NT2/D1 (cell line): ENCODE measurements around the gene RETREG1.
"Not testable (repeated sequence)": the region's sequence is repeated elsewhere in the genome, so short reads cannot be mapped to it uniquely, and the experiment has no call there.

Source experiments
- DNase-seq: peaks from one replicate; pipeline ENCODE4 v3.0.0-alpha.2; 2011; ENCODE audit warnings: low read depth, low spot score
- H3K27me3 ChIP-seq: 2 replicates; pipeline ENCODE4 v1.6.0; 2011; ENCODE audit warnings: mild to moderate bottlenecking; ENCODE audit not compliant: insufficient read length, insufficient read depth
- H3K36me3 ChIP-seq: 2 replicates; pipeline ENCODE4 v1.6.1; 2011; ENCODE audit warnings: mild to moderate bottlenecking, low read length, mixed read lengths; ENCODE audit not compliant: insufficient read depth, insufficient read length
- H3K4me1 ChIP-seq: 2 replicates; pipeline ENCODE4 v1.5.1; 2011; ENCODE audit not compliant: insufficient read depth, insufficient read length
- H3K4me3 ChIP-seq: 2 replicates; pipeline ENCODE4 v1.5.1; 2011; ENCODE audit warnings: low read depth; ENCODE audit not compliant: insufficient read length
- H3K9ac ChIP-seq: 2 replicates; pipeline ENCODE4 v1.6.0; 2011; ENCODE audit warnings: low read depth; ENCODE audit not compliant: insufficient read length
- H3K9me3 ChIP-seq: 2 replicates; pipeline ENCODE4 v1.5.1; 2011; ENCODE audit warnings: mild to moderate bottlenecking, low read length; ENCODE audit not compliant: insufficient read depth
- SUZ12 ChIP-seq: IDR thresholded peaks from 2 replicates; pipeline ENCODE4 v1.6.1; 2011; ENCODE audit not compliant: insufficient read length, insufficient read depth; ENCODE audit errors: extremely low read depth
- YY1 ChIP-seq: IDR thresholded peaks from 2 replicates; pipeline ENCODE4 v1.6.1; 2011; ENCODE audit not compliant: insufficient read length, insufficient read depth
- ZNF274 ChIP-seq: IDR thresholded peaks from 2 replicates; pipeline ENCODE4 v1.6.1; 2011; ENCODE audit warnings: mild to moderate bottlenecking, low read depth, low read length

Gene RETREG1

GRCh38 chr5:16612007-16612406, 4.8 kb downstream of the RETREG1 start:
- peaks cover 29% of the 10 kb centered on the region for H3K27me3 ChIP-seq
- no peaks in the 10 kb centered on the region for H3K9me3 ChIP-seq
- H3K4me1 ChIP-seq: peaks cover 2% of the 10 kb centered on the region
- H3K36me3 ChIP-seq: no peaks in the 10 kb centered on the region
- TF ChIP-seq ZNF274 (no peak), SUZ12 (no peak), YY1 (no peak)
- H3K9ac ChIP-seq: no peak overlapping the region
- no peak for DNase-seq
- no peak overlapping the region for H3K4me3 ChIP-seq

GRCh38 chr5:16610896-16611295, 5.9 kb downstream of the RETREG1 start:
- H3K9ac ChIP-seq, H3K4me3 ChIP-seq, H3K9me3 ChIP-seq, H3K4me1 ChIP-seq, DNase-seq, H3K36me3 ChIP-seq: not testable (repeated sequence)
- H3K27me3 ChIP-seq: peaks cover 19% of the 10 kb centered on the region

GRCh38 chr5:16609412-16609811, 7.4 kb downstream of the RETREG1 start:
- DNase-seq: no peak
- H3K36me3 ChIP-seq: no peaks in the 10 kb centered on the region
- no peaks in the 10 kb centered on the region for H3K4me1 ChIP-seq
- H3K27me3 ChIP-seq: peaks cover 6% of the 10 kb centered on the region
- H3K9me3 ChIP-seq: peaks cover 4% of the 10 kb centered on the region; the same call in 1 of the 2 replicates
- no peak overlapping the region for H3K9ac ChIP-seq
- TF ChIP-seq SUZ12: no peak
- no peak for TF ChIP-seq YY1
- no peak for TF ChIP-seq ZNF274
- H3K4me3 ChIP-seq: no peak overlapping the region

- H3K36me3 ChIP-seq: no peaks in the 10 kb centered on the region
- no peaks in the 10 kb centered on the region for H3K4me1 ChIP-seq
- no peak overlapping the region for H3K4me3 ChIP-seq
- TF ChIP-seq ZNF274 (no peak), SUZ12 (no peak), YY1 (no peak)
- no peak overlapping the region for H3K9ac ChIP-seq
- H3K9me3 ChIP-seq: peaks cover 4% of the 10 kb centered on the region; the same call in 1 of the 2 replicates
- H3K27me3 ChIP-seq: no peaks in the 10 kb centered on the region
- no peak for DNase-seq
Observed at GRCh38 chr5:16606628-16607027, 10.2 kb downstream of the RETREG1 start.

DNA sequence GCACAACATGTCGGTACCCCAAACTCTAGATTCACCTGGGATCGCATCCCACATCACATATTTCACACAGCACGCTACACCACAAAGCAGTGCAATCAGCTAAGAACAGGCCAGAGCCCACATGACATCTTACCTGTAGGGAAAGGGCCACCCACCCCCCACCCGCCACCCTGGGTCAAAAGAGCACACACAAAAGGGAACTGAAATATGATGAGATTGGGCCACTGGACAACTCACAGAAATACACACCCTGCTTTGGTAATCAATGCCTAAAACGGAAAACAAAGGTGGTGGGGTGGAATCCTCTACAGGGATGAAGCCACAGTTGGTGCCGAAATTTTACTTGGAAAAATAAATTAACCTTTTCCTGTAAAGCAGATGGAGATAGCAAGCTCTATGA, 13.1 kb downstream of the RETREG1 start:
- H3K27me3 ChIP-seq: no peaks in the 10 kb centered on the region
- no peak for DNase-seq
- H3K9ac ChIP-seq: no peak overlapping the region
- no peaks in the 10 kb centered on the region for H3K4me1 ChIP-seq
- TF ChIP-seq ZNF274 (no peak), SUZ12 (no peak), YY1 (no peak)
- H3K36me3 ChIP-seq: no peaks in the 10 kb centered on the region
- no peak overlapping the region for H3K4me3 ChIP-seq
- peaks cover 7% of the 10 kb centered on the region; the same call in 1 of the 2 replicates for H3K9me3 ChIP-seq

- DNase-seq: no peak
- TF ChIP-seq ZNF274 (no peak), SUZ12 (no peak), YY1 (no peak)
- Histone ChIP-seq H3K9ac (no peak overlapping the region), H3K9me3 (peaks cover 11% of the 10 kb centered on the region; the same call in 1 of the 2 replicates), H3K36me3 (no peaks in the 10 kb centered on the region), H3K4me3 (no peak overlapping the region), H3K27me3 (no peaks in the 10 kb centered on the region), H3K4me1 (no peaks in the 10 kb centered on the region)
Observed at GRCh38 chr5:16603295-16603694, 13.5 kb downstream of the RETREG1 start.

DNA sequence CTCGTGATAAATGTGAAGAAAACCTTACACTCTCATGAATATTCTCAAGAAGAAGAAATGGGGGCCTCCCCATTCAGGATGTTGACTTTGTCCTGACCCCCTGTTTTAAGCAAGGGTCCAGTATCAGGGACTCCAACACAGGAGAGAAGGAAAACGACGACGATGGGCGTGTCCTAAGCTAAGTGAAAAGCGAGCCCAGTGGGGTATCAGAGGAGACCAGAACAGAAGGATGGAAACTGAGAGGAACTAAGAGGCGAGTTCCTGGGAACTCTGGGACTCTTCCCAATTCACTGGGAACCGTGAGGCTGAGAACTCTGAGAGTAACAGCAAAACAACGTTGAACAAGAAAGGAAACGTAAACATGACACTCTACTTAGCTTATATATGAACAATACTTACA, 14.6 kb downstream of the RETREG1 start:
- no peaks in the 10 kb centered on the region for H3K4me1 ChIP-seq
- no peak for DNase-seq
- H3K9me3 ChIP-seq: peaks cover 13% of the 10 kb centered on the region; the same call in 1 of the 2 replicates
- H3K36me3 ChIP-seq: no peaks in the 10 kb centered on the region
- TF ChIP-seq YY1 (no peak), ZNF274 (no peak), SUZ12 (no peak)
- no peaks in the 10 kb centered on the region for H3K27me3 ChIP-seq
- no peak overlapping the region for H3K9ac ChIP-seq
- H3K4me3 ChIP-seq: no peak overlapping the region

DNA sequence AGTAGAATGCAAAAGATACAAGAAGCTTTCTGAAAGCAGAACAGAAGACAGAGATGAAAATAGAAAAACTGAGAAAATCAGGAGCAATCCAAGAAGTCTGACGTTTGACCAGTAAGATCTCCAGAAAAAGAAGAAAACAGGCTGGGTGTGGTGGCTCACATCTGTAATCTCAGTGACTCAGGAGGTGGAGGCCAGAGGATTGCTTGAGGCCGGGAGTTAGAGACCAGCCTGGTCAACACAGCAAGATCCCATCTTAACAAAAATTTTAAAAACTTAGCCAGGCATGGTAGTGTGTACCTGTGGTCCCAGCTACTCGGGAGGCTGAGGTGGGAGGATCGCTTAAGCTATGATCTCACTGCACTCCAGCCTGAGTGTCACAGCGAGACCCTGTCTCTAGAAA, 15.9 kb downstream of the RETREG1 start:
- Histone ChIP-seq H3K9ac (no peak overlapping the region), H3K27me3 (no peaks in the 10 kb centered on the region), H3K36me3 (no peaks in the 10 kb centered on the region), H3K4me1 (no peaks in the 10 kb centered on the region), H3K9me3 (peaks cover 13% of the 10 kb centered on the region; the same call in 1 of the 2 replicates), H3K4me3 (no peak overlapping the region)
- no peak for DNase-seq
- TF ChIP-seq YY1 (no peak), SUZ12 (no peak), ZNF274 (no peak)
